ENCODE data around the gene PKNOX2. TPM values are rescaled to one million over a fixed set of nuclear protein-coding genes. Genes with fewer than 3 reads are reported as not detected.

The PKNOX2 gene
- total RNA-seq, 4 donors from 2014 or later = 1.5 to 8.2 (median 3.6) TPM

DNA sequence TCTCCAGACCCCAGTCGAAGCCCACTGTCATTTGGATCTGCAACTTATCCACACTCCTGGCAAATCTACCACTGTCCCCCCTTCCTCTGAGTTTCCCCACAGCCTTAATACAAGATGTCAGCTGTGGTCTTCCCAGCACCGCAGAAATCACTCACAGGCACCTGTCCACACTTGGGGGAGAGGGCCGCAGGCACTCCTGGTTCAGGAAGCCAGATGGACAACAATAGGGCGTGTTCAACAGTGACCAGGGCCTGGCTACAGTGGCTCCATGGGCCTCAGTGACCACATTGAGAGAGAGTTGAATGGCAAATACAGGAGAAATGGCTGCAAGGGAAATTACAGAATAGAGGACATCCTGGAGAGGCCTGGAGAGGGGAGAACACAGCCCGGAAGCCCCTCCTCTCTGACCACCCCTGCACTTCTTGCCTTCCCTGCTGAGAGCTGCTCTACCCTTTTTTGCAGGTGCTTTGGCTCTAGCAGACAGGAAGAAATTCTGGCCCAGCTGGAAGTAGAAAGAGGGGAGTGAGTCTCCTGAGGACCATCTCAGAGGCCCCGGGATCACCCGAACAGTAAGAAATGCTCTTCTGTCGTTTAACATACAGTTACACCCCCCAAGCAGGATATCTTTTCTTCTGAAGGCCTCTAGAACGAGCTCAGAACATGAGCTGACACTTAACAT is 166.9 kb downstream of the PKNOX2 start:
- Histone ChIP-seq H3K4me1 (peaks cover 3% of the 10 kb centered on the region), H3K4me3 (no peak overlapping the region), H3K36me3 (no peaks in the 10 kb centered on the region), H3K27ac (no peak overlapping the region), H3K27me3 (no peaks in the 10 kb centered on the region), H3K9me3 (no peaks in the 10 kb centered on the region)
- TF ChIP-seq POLR2AphosphoS5 (IDR thresholded peaks at IDR 0.05) = no peak
- TF ChIP-seq, protein P1, sequence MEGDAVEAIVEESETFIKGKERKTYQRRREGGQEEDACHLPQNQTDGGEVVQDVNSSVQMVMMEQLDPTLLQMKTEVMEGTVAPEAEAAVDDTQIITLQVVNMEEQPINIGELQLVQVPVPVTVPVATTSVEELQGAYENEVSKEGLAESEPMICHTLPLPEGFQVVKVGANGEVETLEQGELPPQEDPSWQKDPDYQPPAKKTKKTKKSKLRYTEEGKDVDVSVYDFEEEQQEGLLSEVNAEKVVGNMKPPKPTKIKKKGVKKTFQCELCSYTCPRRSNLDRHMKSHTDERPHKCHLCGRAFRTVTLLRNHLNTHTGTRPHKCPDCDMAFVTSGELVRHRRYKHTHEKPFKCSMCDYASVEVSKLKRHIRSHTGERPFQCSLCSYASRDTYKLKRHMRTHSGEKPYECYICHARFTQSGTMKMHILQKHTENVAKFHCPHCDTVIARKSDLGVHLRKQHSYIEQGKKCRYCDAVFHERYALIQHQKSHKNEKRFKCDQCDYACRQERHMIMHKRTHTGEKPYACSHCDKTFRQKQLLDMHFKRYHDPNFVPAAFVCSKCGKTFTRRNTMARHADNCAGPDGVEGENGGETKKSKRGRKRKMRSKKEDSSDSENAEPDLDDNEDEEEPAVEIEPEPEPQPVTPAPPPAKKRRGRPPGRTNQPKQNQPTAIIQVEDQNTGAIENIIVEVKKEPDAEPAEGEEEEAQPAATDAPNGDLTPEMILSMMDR (IDR thresholded peaks at IDR 0.05) = no peak
- no peak for TF ChIP-seq POLR2A (IDR thresholded peaks at IDR 0.05)
- TF ChIP-seq EP300 (IDR thresholded peaks at IDR 0.05) = no peak
- WGBS = 85% methylated on average over 9 of the region's 9 CpGs
- no peak for DNase-seq (ENCODE audit: low spot score in 2 of 2)

DNA sequence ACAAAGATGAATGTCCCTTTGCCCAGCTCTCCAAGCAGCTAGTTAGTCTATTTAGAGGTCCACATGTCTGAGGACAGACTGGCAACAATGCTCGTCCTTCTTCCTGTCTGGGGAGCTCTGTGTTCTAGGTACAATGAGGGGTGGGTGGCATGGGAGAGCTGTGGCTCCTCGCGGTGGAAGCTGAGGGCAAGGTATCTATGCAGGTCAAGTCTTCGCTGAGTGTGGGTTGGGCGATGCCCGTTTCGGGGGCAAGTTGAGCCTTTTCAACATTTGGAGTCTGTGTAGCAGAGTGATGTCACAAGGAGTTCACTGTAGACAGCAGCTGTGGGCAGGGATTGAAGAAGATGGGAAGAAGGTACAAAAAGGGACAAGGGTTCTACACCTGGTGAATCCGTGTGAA is 168.3 kb downstream of the PKNOX2 start:
- DNase-seq (ENCODE audit: low spot score in 2 of 2) = no peak
- Histone ChIP-seq H3K4me3 (no peak overlapping the region), H3K27ac (no peak overlapping the region), H3K27me3 (no peaks in the 10 kb centered on the region), H3K9me3 (no peaks in the 10 kb centered on the region), H3K4me1 (peaks cover 5% of the 10 kb centered on the region), H3K36me3 (no peaks in the 10 kb centered on the region)
- WGBS = 93% methylated on average over 8 of the region's 8 CpGs
- TF ChIP-seq EP300 (IDR thresholded peaks at IDR 0.05) (no peak), POLR2A (IDR thresholded peaks at IDR 0.05) (no peak), POLR2AphosphoS5 (IDR thresholded peaks at IDR 0.05) (no peak)
- TF ChIP-seq, protein P1 (IDR thresholded peaks at IDR 0.05) = no peak

GRCh38 chr11:125333354-125334073 is 169.0 kb downstream of the PKNOX2 start:
- Histone ChIP-seq H3K36me3 (no peaks in the 10 kb centered on the region), H3K9me3 (no peaks in the 10 kb centered on the region), H3K4me1 (peaks cover 12% of the 10 kb centered on the region), H3K27ac (no peak overlapping the region), H3K4me3 (no peak overlapping the region), H3K27me3 (peaks cover 5% of the 10 kb centered on the region)
- 84% methylated on average over 7 of the region's 7 CpGs for WGBS
- DNase-seq (ENCODE audit: low spot score in 2 of 2) = no peak
- no peak for TF ChIP-seq POLR2A (IDR thresholded peaks at IDR 0.05)
- TF ChIP-seq, protein P1 (IDR thresholded peaks at IDR 0.05) = no peak
- no peak for TF ChIP-seq POLR2AphosphoS5 (IDR thresholded peaks at IDR 0.05)
- TF ChIP-seq EP300 (IDR thresholded peaks at IDR 0.05) = no peak

DNA sequence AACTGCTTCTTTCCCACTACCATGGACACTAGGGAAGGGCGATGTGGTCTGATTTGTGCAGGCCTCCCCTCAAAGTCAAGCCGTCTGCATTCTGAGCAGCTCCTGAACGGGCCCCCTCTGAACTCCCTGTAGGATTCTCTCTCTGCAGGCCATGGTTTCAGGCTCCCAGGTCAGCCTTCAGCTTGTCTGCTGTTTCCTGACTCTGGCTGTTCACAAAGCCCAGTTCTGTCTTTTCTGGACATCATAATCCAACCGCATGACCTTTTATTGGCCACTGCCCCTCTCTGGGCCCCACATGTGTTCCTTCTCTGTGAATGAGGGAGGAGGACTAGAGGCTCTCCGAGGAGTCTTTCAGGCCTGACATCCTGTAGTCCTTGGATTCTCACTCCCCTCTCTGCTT is 170.6 kb downstream of the PKNOX2 start:
- peak in 1 of 2 donors; percentile 26 for DNase-seq (ENCODE audit: low spot score in 2 of 2)
- Histone ChIP-seq H3K4me1 (peaks cover 11% of the 10 kb centered on the region), H3K4me3 (no peak overlapping the region), H3K36me3 (no peaks in the 10 kb centered on the region), H3K9me3 (no peaks in the 10 kb centered on the region), H3K27me3 (peaks cover 5% of the 10 kb centered on the region), H3K27ac (no peak overlapping the region)
- TF ChIP-seq POLR2AphosphoS5 (IDR thresholded peaks at IDR 0.05) (no peak), EP300 (IDR thresholded peaks at IDR 0.05) (no peak), POLR2A (IDR thresholded peaks at IDR 0.05) (no peak)
- TF ChIP-seq, protein P1 (IDR thresholded peaks at IDR 0.05) = no peak
- WGBS = 82% methylated on average over 5 of the region's 5 CpGs

Data from suprapubic skin (tissue), 4 donors.